GM23338 (cell line): Measurements from ENCODE around the gene GRK5. TPM values are rescaled to one million over a fixed set of nuclear protein-coding genes. Genes with fewer than 3 reads are reported as not detected.

Experiments used
- ATAC-seq: fragments of 200-7000 bp; cut with Tn5 transposase; 3 replicates; pipeline ENCODE4 v1.9.1; 2020
- DNase-seq: peaks from one replicate; pipeline ENCODE4 v3.0.0-alpha.2; 2015; ENCODE audit warnings: low spot score
- H2AFZ ChIP-seq: fragments of 200-600 bp; sonication (generic); 2 replicates; pipeline ENCODE4 v1.8.0; 2016; ENCODE audit warnings: antibody characterized with exemption, mild to moderate bottlenecking, moderate library complexity
- H3F3A ChIP-seq: fragments of 200-600 bp; sonication (generic); replicated peaks from 2 replicates; pipeline ENCODE4 v1.8.0; 2017; ENCODE audit warnings: antibody characterized with exemption, mixed run types, low read depth
- H3K27ac ChIP-seq: fragments of 200-600 bp; sonication (generic); 2 replicates; pipeline ENCODE4 v1.6.1; 2016; ENCODE audit warnings: low read depth
- H3K27me3 ChIP-seq: fragments of 200-600 bp; sonication (generic); 2 replicates; pipeline ENCODE4 v1.8.0; 2016; ENCODE audit warnings: mild to moderate bottlenecking, mixed run types, moderate library complexity; ENCODE audit not compliant: insufficient read depth
- H3K36me3 ChIP-seq: fragments of 200-600 bp; sonication (generic); 2 replicates; pipeline ENCODE4 v1.8.0; 2016; ENCODE audit warnings: mild to moderate bottlenecking; ENCODE audit not compliant: insufficient read depth
- H3K4me1 ChIP-seq: fragments of 200-600 bp; sonication (generic); 2 replicates; pipeline ENCODE4 v1.8.0; 2016; ENCODE audit warnings: mild to moderate bottlenecking, moderate library complexity; ENCODE audit not compliant: insufficient read depth
- H3K4me2 ChIP-seq: fragments of 200-600 bp; sonication (generic); 2 replicates; pipeline ENCODE4 v1.7.1; 2017; ENCODE audit warnings: mixed run types
- H3K4me3 ChIP-seq: fragments of 200-600 bp; sonication (generic); 2 replicates; pipeline ENCODE4 v1.6.1; 2016; ENCODE audit warnings: mixed run types
- H3K79me2 ChIP-seq: fragments of 200-600 bp; sonication (generic); replicated peaks from 2 replicates; pipeline ENCODE4 v1.8.0; 2017; ENCODE audit warnings: mild to moderate bottlenecking; ENCODE audit not compliant: insufficient read depth
- H3K9me2 ChIP-seq: fragments of 200-600 bp; sonication (generic); 2 replicates; pipeline ENCODE4 v1.8.0; 2017; ENCODE audit not compliant: insufficient read depth
- H4K20me1 ChIP-seq: fragments of 200-600 bp; sonication (generic); replicated peaks from 2 replicates; pipeline ENCODE4 v1.8.0; 2017; ENCODE audit warnings: mild to moderate bottlenecking; ENCODE audit not compliant: insufficient read depth
- H3K27ac Mint-ChIP-seq: 2 replicates; pipeline ENCODE4 v1.8.0; 2020; ENCODE audit warnings: inconsistent platforms, mild to moderate bottlenecking, moderate library complexity, mixed read lengths
- H3K27me3 Mint-ChIP-seq: 3 replicates; pipeline ENCODE4 v1.8.0; 2022; ENCODE audit warnings: low read depth, mild to moderate bottlenecking, moderate library complexity, mixed read lengths, inconsistent platforms; ENCODE audit not compliant: insufficient read depth, poor library complexity
- H3K36me3 Mint-ChIP-seq: 3 replicates; pipeline ENCODE4 v1.8.0; 2021; ENCODE audit warnings: low read depth, mild to moderate bottlenecking, inconsistent platforms, moderate library complexity, mixed read lengths
- H3K4me1 Mint-ChIP-seq: 3 replicates; pipeline ENCODE4 v1.8.0; 2020; ENCODE audit warnings: mild to moderate bottlenecking, inconsistent platforms, mixed read lengths
- H3K4me3 Mint-ChIP-seq: 3 replicates; pipeline ENCODE4 v1.8.0; 2021; ENCODE audit warnings: moderate library complexity, mild to moderate bottlenecking, inconsistent platforms, mixed read lengths
- H3K9me3 Mint-ChIP-seq: 3 replicates; pipeline ENCODE4 v1.8.0; 2020; ENCODE audit warnings: moderate library complexity, mild to moderate bottlenecking, inconsistent platforms, mixed read lengths
- CREB1 ChIP-seq: fragments of 250-450 bp; sonication (Bioruptor Pico); IDR thresholded peaks from 2 replicates; pipeline ENCODE4 v1.5.0; 2020; ENCODE audit warnings: low read depth, mild to moderate bottlenecking, moderate library complexity
- EZH2 ChIP-seq: fragments of 200-600 bp; sonication (generic); IDR thresholded peaks from one replicate; pipeline ENCODE4 v1.8.0; 2017; ENCODE audit warnings: antibody characterized with exemption, mild to moderate bottlenecking, low read depth; ENCODE audit not compliant: unreplicated experiment
- EZH2phosphoT487 ChIP-seq: fragments of 200-600 bp; sonication (generic); IDR thresholded peaks from one replicate; pipeline ENCODE4 v1.8.1; 2018; ENCODE audit warnings: antibody characterized with exemption; ENCODE audit not compliant: unreplicated experiment
- JUNB ChIP-seq: IDR thresholded peaks from one replicate; pipeline ENCODE4 v1.6.1; 2016; ENCODE audit warnings: antibody characterized with exemption; ENCODE audit not compliant: unreplicated experiment
- NANOG ChIP-seq: IDR thresholded peaks from 2 replicates; pipeline ENCODE4 v1.6.1; 2016; ENCODE audit warnings: antibody characterized with exemption, borderline replicate concordance
- POLR2AphosphoS5 ChIP-seq: IDR thresholded peaks from 2 replicates; pipeline ENCODE4 v1.6.1; 2016; ENCODE audit warnings: antibody characterized with exemption, low read depth
- REST ChIP-seq: IDR thresholded peaks from one replicate; pipeline ENCODE4 v1.6.1; 2018; ENCODE audit warnings: antibody characterized with exemption; ENCODE audit not compliant: unreplicated experiment
- STAT1 ChIP-seq: IDR thresholded peaks from one replicate; pipeline ENCODE4 v1.6.1; 2016; ENCODE audit warnings: antibody characterized with exemption; ENCODE audit not compliant: unreplicated experiment
- ZNF114 ChIP-seq: fragments of 250-450 bp; sonication (Bioruptor Pico); IDR thresholded peaks from 2 replicates; pipeline ENCODE4 v1.5.0; 2020; ENCODE audit warnings: mild to moderate bottlenecking, moderate library complexity
- ZNF331 ChIP-seq: fragments of 250-450 bp; sonication (Bioruptor Pico); IDR thresholded peaks from 2 replicates; pipeline ENCODE4 v1.5.0; 2020; ENCODE audit warnings: low read depth, mild to moderate bottlenecking, moderate library complexity
- polyA plus RNA-seq: library from polyadenylated mRNA; unstranded; fragments of >200 nt; fragmentation: Nextera tagmentation; extraction: Ambion mirVana; gene quantifications from 2 replicates; pipeline ENCODE4 v1.2.1, GENCODE V29; 2016
- total RNA-seq: library from RNA; depleted of rRNA; stranded (reverse); fragments of >200 nt; shearing (Covaris generic); gene quantifications from 2 replicates; pipeline ENCODE4 v1.2.3, GENCODE V29; 2014
- TF ChIP-seq, protein P1 (sequence below): IDR thresholded peaks from 2 replicates; pipeline ENCODE4 v1.6.1; 2016; ENCODE audit warnings: antibody characterized with exemption
- TF ChIP-seq, protein P2 (sequence below): fragments of 250-450 bp; sonication (Bioruptor Pico); IDR thresholded peaks from 2 replicates; pipeline ENCODE4 v1.5.0; 2020; ENCODE audit warnings: mild to moderate bottlenecking, moderate library complexity
- TF ChIP-seq, protein P3 (sequence below), 2 experiments: fragments of 200-600 bp in 1 of 2; sonication (generic) in 1 of 2; conservative IDR thresholded peaks; 2 replicates each; pipeline versions ENCODE4 v1.5.1 to v1.6.1; 2016 to 2017; ENCODE audit warnings: antibody characterized with exemption in 2 of 2, low read depth in 2 of 2, mild to moderate bottlenecking in 2 of 2, moderate library complexity in 1 of 2

The GRK5 gene
- total and polyA plus RNA-seq, 2 experiments from 2014 or later = 0.53 to 2.0 TPM

DNA sequence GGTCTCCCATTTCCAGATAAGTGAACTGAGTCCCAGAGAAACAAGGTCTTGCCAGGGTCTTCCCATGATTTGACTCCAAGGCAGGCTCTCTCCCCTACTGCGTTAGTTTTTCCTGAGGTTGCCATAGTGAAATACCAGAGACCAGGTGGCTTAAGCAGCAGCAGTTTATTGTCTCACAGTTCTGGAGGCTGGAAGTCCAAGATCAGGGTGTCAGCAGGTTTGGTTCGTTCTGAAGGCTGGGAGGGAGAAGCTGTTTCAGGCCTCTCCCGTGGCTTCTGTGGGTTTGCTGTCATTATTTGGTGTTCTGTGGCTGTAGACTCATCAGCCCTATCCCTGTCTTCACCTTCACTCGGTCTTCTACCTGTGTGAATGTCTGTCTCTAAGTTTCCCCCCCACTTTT is 129.9 kb downstream of the GRK5 start:
- no peak overlapping the region for H3K4me3 ChIP-seq
- H3K4me1 Mint-ChIP-seq = peaks cover 6% of the 10 kb centered on the region; the same call in 2 of the 3 replicates
- no peaks in the 10 kb centered on the region for H4K20me1 ChIP-seq
- H3K27ac Mint-ChIP-seq = no peak overlapping the region
- TF ChIP-seq CREB1 = no peak
- TF ChIP-seq, protein P1, sequence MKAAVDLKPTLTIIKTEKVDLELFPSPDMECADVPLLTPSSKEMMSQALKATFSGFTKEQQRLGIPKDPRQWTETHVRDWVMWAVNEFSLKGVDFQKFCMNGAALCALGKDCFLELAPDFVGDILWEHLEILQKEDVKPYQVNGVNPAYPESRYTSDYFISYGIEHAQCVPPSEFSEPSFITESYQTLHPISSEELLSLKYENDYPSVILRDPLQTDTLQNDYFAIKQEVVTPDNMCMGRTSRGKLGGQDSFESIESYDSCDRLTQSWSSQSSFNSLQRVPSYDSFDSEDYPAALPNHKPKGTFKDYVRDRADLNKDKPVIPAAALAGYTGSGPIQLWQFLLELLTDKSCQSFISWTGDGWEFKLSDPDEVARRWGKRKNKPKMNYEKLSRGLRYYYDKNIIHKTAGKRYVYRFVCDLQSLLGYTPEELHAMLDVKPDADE = no peak
- no peak for TF ChIP-seq STAT1
- no peak for TF ChIP-seq REST
- TF ChIP-seq, protein P2, sequence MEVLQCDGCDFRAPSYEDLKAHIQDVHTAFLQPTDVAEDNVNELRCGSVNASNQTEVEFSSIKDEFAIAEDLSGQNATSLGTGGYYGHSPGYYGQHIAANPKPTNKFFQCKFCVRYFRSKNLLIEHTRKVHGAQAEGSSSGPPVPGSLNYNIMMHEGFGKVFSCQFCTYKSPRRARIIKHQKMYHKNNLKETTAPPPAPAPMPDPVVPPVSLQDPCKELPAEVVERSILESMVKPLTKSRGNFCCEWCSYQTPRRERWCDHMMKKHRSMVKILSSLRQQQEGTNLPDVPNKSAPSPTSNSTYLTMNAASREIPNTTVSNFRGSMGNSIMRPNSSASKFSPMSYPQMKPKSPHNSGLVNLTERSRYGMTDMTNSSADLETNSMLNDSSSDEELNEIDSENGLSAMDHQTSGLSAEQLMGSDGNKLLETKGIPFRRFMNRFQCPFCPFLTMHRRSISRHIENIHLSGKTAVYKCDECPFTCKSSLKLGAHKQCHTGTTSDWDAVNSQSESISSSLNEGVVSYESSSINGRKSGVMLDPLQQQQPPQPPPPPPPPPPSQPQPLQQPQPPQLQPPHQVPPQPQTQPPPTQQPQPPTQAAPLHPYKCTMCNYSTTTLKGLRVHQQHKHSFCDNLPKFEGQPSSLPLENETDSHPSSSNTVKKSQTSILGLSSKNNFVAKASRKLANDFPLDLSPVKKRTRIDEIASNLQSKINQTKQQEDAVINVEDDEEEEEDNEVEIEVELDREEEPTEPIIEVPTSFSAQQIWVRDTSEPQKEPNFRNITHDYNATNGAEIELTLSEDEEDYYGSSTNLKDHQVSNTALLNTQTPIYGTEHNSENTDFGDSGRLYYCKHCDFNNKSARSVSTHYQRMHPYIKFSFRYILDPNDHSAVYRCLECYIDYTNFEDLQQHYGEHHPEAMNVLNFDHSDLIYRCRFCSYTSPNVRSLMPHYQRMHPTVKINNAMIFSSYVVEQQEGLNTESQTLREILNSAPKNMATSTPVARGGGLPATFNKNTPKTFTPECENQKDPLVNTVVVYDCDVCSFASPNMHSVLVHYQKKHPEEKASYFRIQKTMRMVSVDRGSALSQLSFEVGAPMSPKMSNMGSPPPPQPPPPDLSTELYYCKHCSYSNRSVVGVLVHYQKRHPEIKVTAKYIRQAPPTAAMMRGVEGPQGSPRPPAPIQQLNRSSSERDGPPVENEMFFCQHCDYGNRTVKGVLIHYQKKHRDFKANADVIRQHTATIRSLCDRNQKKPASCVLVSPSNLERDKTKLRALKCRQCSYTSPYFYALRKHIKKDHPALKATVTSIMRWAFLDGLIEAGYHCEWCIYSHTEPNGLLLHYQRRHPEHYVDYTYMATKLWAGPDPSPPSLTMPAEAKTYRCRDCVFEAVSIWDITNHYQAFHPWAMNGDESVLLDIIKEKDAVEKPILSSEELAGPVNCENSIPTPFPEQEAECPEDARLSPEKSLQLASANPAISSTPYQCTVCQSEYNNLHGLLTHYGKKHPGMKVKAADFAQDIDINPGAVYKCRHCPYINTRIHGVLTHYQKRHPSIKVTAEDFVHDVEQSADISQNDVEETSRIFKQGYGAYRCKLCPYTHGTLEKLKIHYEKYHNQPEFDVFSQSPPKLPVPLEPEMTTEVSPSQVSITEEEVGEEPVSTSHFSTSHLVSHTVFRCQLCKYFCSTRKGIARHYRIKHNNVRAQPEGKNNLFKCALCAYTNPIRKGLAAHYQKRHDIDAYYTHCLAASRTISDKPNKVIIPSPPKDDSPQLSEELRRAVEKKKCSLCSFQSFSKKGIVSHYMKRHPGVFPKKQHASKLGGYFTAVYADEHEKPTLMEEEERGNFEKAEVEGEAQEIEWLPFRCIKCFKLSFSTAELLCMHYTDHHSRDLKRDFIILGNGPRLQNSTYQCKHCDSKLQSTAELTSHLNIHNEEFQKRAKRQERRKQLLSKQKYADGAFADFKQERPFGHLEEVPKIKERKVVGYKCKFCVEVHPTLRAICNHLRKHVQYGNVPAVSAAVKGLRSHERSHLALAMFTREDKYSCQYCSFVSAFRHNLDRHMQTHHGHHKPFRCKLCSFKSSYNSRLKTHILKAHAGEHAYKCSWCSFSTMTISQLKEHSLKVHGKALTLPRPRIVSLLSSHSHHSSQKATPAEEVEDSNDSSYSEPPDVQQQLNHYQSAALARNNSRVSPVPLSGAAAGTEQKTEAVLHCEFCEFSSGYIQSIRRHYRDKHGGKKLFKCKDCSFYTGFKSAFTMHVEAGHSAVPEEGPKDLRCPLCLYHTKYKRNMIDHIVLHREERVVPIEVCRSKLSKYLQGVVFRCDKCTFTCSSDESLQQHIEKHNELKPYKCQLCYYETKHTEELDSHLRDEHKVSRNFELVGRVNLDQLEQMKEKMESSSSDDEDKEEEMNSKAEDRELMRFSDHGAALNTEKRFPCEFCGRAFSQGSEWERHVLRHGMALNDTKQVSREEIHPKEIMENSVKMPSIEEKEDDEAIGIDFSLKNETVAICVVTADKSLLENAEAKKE (CRISPR knock-in tag) = no peak
- TF ChIP-seq, protein P3, sequence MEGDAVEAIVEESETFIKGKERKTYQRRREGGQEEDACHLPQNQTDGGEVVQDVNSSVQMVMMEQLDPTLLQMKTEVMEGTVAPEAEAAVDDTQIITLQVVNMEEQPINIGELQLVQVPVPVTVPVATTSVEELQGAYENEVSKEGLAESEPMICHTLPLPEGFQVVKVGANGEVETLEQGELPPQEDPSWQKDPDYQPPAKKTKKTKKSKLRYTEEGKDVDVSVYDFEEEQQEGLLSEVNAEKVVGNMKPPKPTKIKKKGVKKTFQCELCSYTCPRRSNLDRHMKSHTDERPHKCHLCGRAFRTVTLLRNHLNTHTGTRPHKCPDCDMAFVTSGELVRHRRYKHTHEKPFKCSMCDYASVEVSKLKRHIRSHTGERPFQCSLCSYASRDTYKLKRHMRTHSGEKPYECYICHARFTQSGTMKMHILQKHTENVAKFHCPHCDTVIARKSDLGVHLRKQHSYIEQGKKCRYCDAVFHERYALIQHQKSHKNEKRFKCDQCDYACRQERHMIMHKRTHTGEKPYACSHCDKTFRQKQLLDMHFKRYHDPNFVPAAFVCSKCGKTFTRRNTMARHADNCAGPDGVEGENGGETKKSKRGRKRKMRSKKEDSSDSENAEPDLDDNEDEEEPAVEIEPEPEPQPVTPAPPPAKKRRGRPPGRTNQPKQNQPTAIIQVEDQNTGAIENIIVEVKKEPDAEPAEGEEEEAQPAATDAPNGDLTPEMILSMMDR (conservative IDR thresholded peaks at IDR 0.05; ENCODE audit: low read depth in 2 of 2) = no peak
- TF ChIP-seq EZH2phosphoT487 = no peak
- no peak for TF ChIP-seq ZNF331 (CRISPR knock-in tag)
- no peak for TF ChIP-seq POLR2AphosphoS5
- no peak for TF ChIP-seq JUNB
- no peak for TF ChIP-seq EZH2
- no peak for TF ChIP-seq ZNF114 (CRISPR knock-in tag)
- no peak for TF ChIP-seq NANOG
- H3K4me3 Mint-ChIP-seq = no peak overlapping the region
- no peak overlapping the region for H3K4me2 ChIP-seq
- no peaks in the 10 kb centered on the region for H3K36me3 ChIP-seq
- H3K27me3 Mint-ChIP-seq = peaks cover 4% of the 10 kb centered on the region
- H3K9me2 ChIP-seq = no peaks in the 10 kb centered on the region
- H3K79me2 ChIP-seq = no peaks in the 10 kb centered on the region
- no peaks in the 10 kb centered on the region for H3K36me3 Mint-ChIP-seq
- no peaks in the 10 kb centered on the region for H3F3A ChIP-seq
- H3K27me3 ChIP-seq = no peaks in the 10 kb centered on the region
- ATAC-seq (no peak), DNase-seq (no peak)
- no peaks in the 10 kb centered on the region for H3K4me1 ChIP-seq
- no peaks in the 10 kb centered on the region for H3K9me3 Mint-ChIP-seq
- no peak overlapping the region for H2AFZ ChIP-seq
- no peak overlapping the region for H3K27ac ChIP-seq
